Measurements from ENCODE around the gene CTNNBIP1.

DNA sequence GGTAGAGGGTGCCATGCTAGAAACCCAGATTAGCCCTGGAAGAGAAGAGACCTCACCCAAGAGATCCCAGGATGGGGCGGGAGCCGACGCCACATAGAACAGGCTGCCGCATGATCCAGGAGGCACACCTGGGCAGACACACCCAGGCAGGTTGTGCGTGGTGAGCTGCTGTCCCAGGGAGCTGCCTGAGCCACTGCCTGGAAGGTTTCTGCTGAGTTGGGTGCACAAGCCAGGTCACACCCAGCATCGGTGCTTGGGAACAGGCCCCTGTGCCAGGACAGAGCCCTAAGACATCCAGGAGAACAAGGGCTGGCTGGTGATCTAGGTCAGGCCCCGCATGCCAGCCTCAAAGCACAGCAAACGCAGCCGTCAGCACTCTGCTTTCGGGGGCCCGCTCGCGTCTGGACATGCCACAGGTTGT lies 40.2 kb downstream of the CTNNBIP1 start:
- TF ChIP-seq EP300 (conservative IDR thresholded peaks at IDR 0.05; ENCODE audit: poor library complexity, severe bottlenecking) (no peak), EZH2 (IDR thresholded peaks at IDR 0.05; ENCODE audit: borderline replicate concordance, insufficient read depth, low read length, poor library complexity, severe bottlenecking) (no peak), RAD21 (conservative IDR thresholded peaks at IDR 0.05) (no peak), TAF1 (IDR thresholded peaks at IDR 0.05; ENCODE audit: low read depth) (no peak), POLR2AphosphoS5 (IDR thresholded peaks at IDR 0.05) (no peak), SMC3 (conservative IDR thresholded peaks at IDR 0.05; ENCODE audit: poor library complexity) (no peak), MXI1 (conservative IDR thresholded peaks at IDR 0.05; ENCODE audit: poor library complexity, severe bottlenecking) (no peak)
- TF ChIP-seq, protein P1, sequence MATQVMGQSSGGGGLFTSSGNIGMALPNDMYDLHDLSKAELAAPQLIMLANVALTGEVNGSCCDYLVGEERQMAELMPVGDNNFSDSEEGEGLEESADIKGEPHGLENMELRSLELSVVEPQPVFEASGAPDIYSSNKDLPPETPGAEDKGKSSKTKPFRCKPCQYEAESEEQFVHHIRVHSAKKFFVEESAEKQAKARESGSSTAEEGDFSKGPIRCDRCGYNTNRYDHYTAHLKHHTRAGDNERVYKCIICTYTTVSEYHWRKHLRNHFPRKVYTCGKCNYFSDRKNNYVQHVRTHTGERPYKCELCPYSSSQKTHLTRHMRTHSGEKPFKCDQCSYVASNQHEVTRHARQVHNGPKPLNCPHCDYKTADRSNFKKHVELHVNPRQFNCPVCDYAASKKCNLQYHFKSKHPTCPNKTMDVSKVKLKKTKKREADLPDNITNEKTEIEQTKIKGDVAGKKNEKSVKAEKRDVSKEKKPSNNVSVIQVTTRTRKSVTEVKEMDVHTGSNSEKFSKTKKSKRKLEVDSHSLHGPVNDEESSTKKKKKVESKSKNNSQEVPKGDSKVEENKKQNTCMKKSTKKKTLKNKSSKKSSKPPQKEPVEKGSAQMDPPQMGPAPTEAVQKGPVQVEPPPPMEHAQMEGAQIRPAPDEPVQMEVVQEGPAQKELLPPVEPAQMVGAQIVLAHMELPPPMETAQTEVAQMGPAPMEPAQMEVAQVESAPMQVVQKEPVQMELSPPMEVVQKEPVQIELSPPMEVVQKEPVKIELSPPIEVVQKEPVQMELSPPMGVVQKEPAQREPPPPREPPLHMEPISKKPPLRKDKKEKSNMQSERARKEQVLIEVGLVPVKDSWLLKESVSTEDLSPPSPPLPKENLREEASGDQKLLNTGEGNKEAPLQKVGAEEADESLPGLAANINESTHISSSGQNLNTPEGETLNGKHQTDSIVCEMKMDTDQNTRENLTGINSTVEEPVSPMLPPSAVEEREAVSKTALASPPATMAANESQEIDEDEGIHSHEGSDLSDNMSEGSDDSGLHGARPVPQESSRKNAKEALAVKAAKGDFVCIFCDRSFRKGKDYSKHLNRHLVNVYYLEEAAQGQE (IDR thresholded peaks at IDR 0.05; ENCODE audit: borderline replicate concordance), result no peak
- TF ChIP-seq, protein P2, sequence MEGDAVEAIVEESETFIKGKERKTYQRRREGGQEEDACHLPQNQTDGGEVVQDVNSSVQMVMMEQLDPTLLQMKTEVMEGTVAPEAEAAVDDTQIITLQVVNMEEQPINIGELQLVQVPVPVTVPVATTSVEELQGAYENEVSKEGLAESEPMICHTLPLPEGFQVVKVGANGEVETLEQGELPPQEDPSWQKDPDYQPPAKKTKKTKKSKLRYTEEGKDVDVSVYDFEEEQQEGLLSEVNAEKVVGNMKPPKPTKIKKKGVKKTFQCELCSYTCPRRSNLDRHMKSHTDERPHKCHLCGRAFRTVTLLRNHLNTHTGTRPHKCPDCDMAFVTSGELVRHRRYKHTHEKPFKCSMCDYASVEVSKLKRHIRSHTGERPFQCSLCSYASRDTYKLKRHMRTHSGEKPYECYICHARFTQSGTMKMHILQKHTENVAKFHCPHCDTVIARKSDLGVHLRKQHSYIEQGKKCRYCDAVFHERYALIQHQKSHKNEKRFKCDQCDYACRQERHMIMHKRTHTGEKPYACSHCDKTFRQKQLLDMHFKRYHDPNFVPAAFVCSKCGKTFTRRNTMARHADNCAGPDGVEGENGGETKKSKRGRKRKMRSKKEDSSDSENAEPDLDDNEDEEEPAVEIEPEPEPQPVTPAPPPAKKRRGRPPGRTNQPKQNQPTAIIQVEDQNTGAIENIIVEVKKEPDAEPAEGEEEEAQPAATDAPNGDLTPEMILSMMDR (IDR thresholded peaks at IDR 0.05; ENCODE audit: poor library complexity, severe bottlenecking), result no peak
